H1 (cell line): ENCODE measurements around the gene RPL18A. TPM values are rescaled to one million over a fixed set of nuclear protein-coding genes. Genes with fewer than 3 reads are reported as not detected.
A peak's percentile ranks its signal among the peaks of the same experiment; 100 is the strongest.

Experiments used
- CTCF ChIA-PET: fragments of 300-600 bp; sonication (Branson Sonifier 250); formaldehyde crosslinking; loops from one replicate; lab custom pipeline; 2021; ENCODE audit not compliant: partially characterized antibody; lab: Charles Lee
- POLR2A ChIA-PET: fragments of 300-600 bp; sonication (Branson Sonifier 250); formaldehyde crosslinking; loops from one replicate; lab custom pipeline; 2021; ENCODE audit warnings: inconsistent platforms; ENCODE audit not compliant: partially characterized antibody; lab: Charles Lee
- DNase-seq, 2 experiments: peaks; one replicate each; pipeline versions ENCODE4 v3.0.0 to v3.0.0-alpha.2; 2010 to 2022; ENCODE audit warnings: low spot score in 2 of 2, low read depth in 1 of 2, mixed read lengths in 1 of 2
- FAIRE-seq: peaks from 2 replicates; lab custom pipeline; 2011; peaks lifted over from hg19 to GRCh38; lab: Jason Lieb, UNC
- H2AFZ ChIP-seq: 2 replicates; pipeline ENCODE4 v1.8.1; 2012; ENCODE audit warnings: low read length, inconsistent platforms
- H2AK5ac ChIP-seq: 2 replicates; pipeline ENCODE4 v1.6.1; 2013; ENCODE audit warnings: low read depth, low read length
- H2BK120ac ChIP-seq: replicated peaks from 2 replicates; pipeline ENCODE3; 2013; ENCODE audit warnings: low read depth, low read length, inconsistent platforms
- H2BK12ac ChIP-seq: 2 replicates; pipeline ENCODE4 v1.6.1; 2013; ENCODE audit warnings: low read depth, low read length
- H2BK15ac ChIP-seq: 2 replicates; pipeline ENCODE4 v1.6.1; 2013; ENCODE audit warnings: low read length
- H2BK20ac ChIP-seq: 2 replicates; pipeline ENCODE4 v1.6.1; 2013; ENCODE audit warnings: low read length
- H2BK5ac ChIP-seq: 2 replicates; pipeline ENCODE4 v1.6.1; 2013; ENCODE audit warnings: low read depth, low read length
- H3K14ac ChIP-seq: 2 replicates; pipeline ENCODE4 v1.6.1; 2013; ENCODE audit warnings: inconsistent platforms; ENCODE audit not compliant: insufficient read length
- H3K18ac ChIP-seq: 2 replicates; pipeline ENCODE4 v1.6.1; 2013; ENCODE audit warnings: low read length; ENCODE audit errors: extremely low read depth
- H3K23ac ChIP-seq: 2 replicates; pipeline ENCODE4 v1.6.1; 2013; ENCODE audit warnings: inconsistent platforms; ENCODE audit not compliant: insufficient read length
- H3K23me2 ChIP-seq: 2 replicates; pipeline ENCODE4 v1.6.1; 2013; ENCODE audit warnings: low read depth, low read length
- H3K27ac ChIP-seq: 2 replicates; pipeline ENCODE4 v1.6.1; 2011; ENCODE audit warnings: low read depth, low read length, inconsistent platforms
- H3K27me3 ChIP-seq, 4 experiments: replicated peaks in 1 of 4; 1 replicate in 1 of 4; 2 replicates in 3 of 4; pipeline versions ENCODE4 v1.6.1 to v1.8.1; 2011 to 2013; ENCODE audit warnings: low read length in 3 of 4, mild to moderate bottlenecking in 3 of 4, inconsistent platforms in 2 of 4, mixed read lengths in 2 of 4, moderate library complexity in 1 of 4; ENCODE audit not compliant: control insufficient read depth in 3 of 4, insufficient read depth in 3 of 4; ENCODE audit errors: extremely low read depth in 1 of 4
- H3K36me3 ChIP-seq, 4 experiments: 2 replicates each; pipeline versions ENCODE4 v1.6.1 to v1.8.1; 2011 to 2013; ENCODE audit warnings: mild to moderate bottlenecking in 4 of 4, low read length in 3 of 4, moderate library complexity in 2 of 4, control low read depth in 1 of 4, inconsistent platforms in 1 of 4; ENCODE audit not compliant: insufficient read depth in 4 of 4, control insufficient read depth in 2 of 4
- H3K4ac ChIP-seq: replicated peaks from 2 replicates; pipeline ENCODE3; 2013; ENCODE audit warnings: low read length, low read depth, mixed read lengths, inconsistent platforms; ENCODE audit not compliant: insufficient read length
- H3K4me1 ChIP-seq, 4 experiments: replicated peaks in 1 of 4; 1 replicate in 1 of 4; 2 replicates in 3 of 4; pipeline versions ENCODE4 v1.6.1 to v1.8.1; 2011 to 2013; ENCODE audit warnings: low read length in 3 of 4, inconsistent platforms in 2 of 4, mixed read lengths in 1 of 4; ENCODE audit not compliant: insufficient read depth in 4 of 4, control insufficient read depth in 3 of 4
- H3K4me2 ChIP-seq, 2 experiments: 2 replicates each; pipeline versions ENCODE4 v1.6.1 to v1.8.1; 2011 to 2013; ENCODE audit warnings: low read depth in 2 of 2, low read length in 2 of 2, control low read depth in 1 of 2, inconsistent platforms in 1 of 2, mild to moderate bottlenecking in 1 of 2; ENCODE audit not compliant: insufficient read depth in 1 of 2
- H3K4me3 ChIP-seq, 4 experiments: fragments of 200-600, 300-600 bp in 1 of 4; sonication (generic), shearing (Covaris generic), sonication (Bioruptor Twin) in 1 of 4; 2 replicates each; pipeline versions ENCODE4 v1.5.1 to v1.8.1; 2011 to 2016; ENCODE audit warnings: low read length in 4 of 4, low read depth in 3 of 4, control low read depth in 2 of 4, inconsistent platforms in 2 of 4, mild to moderate bottlenecking in 2 of 4, mixed read lengths in 1 of 4, moderate library complexity in 1 of 4; ENCODE audit not compliant: insufficient read depth in 2 of 4; ENCODE audit errors: extremely low read depth in 1 of 4
- H3K56ac ChIP-seq: replicated peaks from 2 replicates; pipeline ENCODE3; 2013; ENCODE audit warnings: low read depth, mild to moderate bottlenecking, mixed read lengths, low read length, inconsistent platforms; ENCODE audit not compliant: insufficient read length
- H3K79me1 ChIP-seq: 2 replicates; pipeline ENCODE4 v1.6.1; 2013; ENCODE audit warnings: low read depth, low read length, control low read depth
- H3K79me2 ChIP-seq, 2 experiments: 2 replicates each; pipeline versions ENCODE4 v1.6.1 to v1.8.1; 2012 to 2013; ENCODE audit warnings: low read length in 2 of 2, mild to moderate bottlenecking in 2 of 2, inconsistent platforms in 1 of 2; ENCODE audit not compliant: insufficient read depth in 2 of 2, control insufficient read depth in 1 of 2
- H3K9ac ChIP-seq, 4 experiments: replicated peaks in 1 of 4; 1 replicate in 1 of 4; 2 replicates in 3 of 4; pipeline versions ENCODE4 v1.6.1 to v1.8.1; 2011 to 2013; ENCODE audit warnings: low read depth in 3 of 4, low read length in 3 of 4, control low read depth in 2 of 4, mild to moderate bottlenecking in 2 of 4, moderate library complexity in 2 of 4, inconsistent platforms in 1 of 4; ENCODE audit errors: extremely low read depth in 1 of 4
- H3K9me3 ChIP-seq, 2 experiments: 2 replicates each; pipeline versions ENCODE4 v1.6.1 to v1.8.1; 2012 to 2013; ENCODE audit warnings: mild to moderate bottlenecking in 2 of 2, moderate library complexity in 2 of 2, control low read depth in 1 of 2, inconsistent platforms in 1 of 2, low read depth in 1 of 2, low read length in 1 of 2, mixed read lengths in 1 of 2; ENCODE audit not compliant: insufficient read depth in 2 of 2
- H4K20me1 ChIP-seq, 2 experiments: replicated peaks in 1 of 2; 2 replicates each; pipeline versions ENCODE3 to v1.8.1; 2011 to 2013; ENCODE audit warnings: inconsistent platforms in 2 of 2, low read length in 2 of 2, mild to moderate bottlenecking in 1 of 2; ENCODE audit not compliant: insufficient read depth in 2 of 2, control insufficient read depth in 1 of 2
- H4K5ac ChIP-seq: 2 replicates; pipeline ENCODE4 v1.6.1; 2013; ENCODE audit warnings: low read length, low read depth, mixed read lengths, inconsistent platforms; ENCODE audit not compliant: insufficient read length
- H4K8ac ChIP-seq: 2 replicates; pipeline ENCODE4 v1.8.0; 2013; ENCODE audit warnings: mild to moderate bottlenecking, moderate library complexity, low read length, inconsistent platforms; ENCODE audit not compliant: insufficient read depth; ENCODE audit errors: extremely low read depth
- H4K91ac ChIP-seq: replicated peaks from 2 replicates; pipeline ENCODE3; 2013; ENCODE audit warnings: low read length, mixed read lengths, inconsistent platforms; ENCODE audit not compliant: insufficient read length
- KDM4A ChIP-seq: IDR thresholded peaks from one replicate; pipeline ENCODE4 v1.7.1; 2012; ENCODE audit warnings: low read depth, mild to moderate bottlenecking, moderate library complexity, low read length, inconsistent platforms; ENCODE audit not compliant: severe bottlenecking
- PHF8 ChIP-seq: fragments of 200-600 bp; sonication (generic); conservative IDR thresholded peaks from 2 replicates; pipeline ENCODE4 v1.7.1; 2012; ENCODE audit warnings: low read depth, mild to moderate bottlenecking, inconsistent platforms, low read length, moderate library complexity
- SIN3A ChIP-seq, 2 experiments: IDR thresholded peaks in 1 of 2; conservative IDR thresholded peaks in 1 of 2; 2 replicates each; pipeline ENCODE4 v1.6.1; 2011 to 2012; ENCODE audit warnings: low read length in 2 of 2, improper control_type of control experiment in 1 of 2, low read depth in 1 of 2, mild to moderate bottlenecking in 1 of 2
- WGBS, 2 experiments: shearing (Covaris generic) in 1 of 2; methylation state at CpG; one replicate each; pipeline versions ENCODE4 v1.1.6 to v1.1.7; 2013 to 2015; ENCODE audit warnings: low lambda C conversion rate in 2 of 2, mixed read lengths in 2 of 2, inconsistent platforms in 1 of 2, low coverage in 1 of 2, missing lambda C conversion rate in 1 of 2; ENCODE audit not compliant: insufficient replicate concordance in 2 of 2, insufficient coverage in 1 of 2, insufficient read length in 1 of 2; ENCODE audit errors: extremely low coverage in 1 of 2, missing lambda C conversion rate in 1 of 2; 5-methylcytosine and 5-hydroxymethylcytosine counted together
- polyA plus RNA-seq, 7 experiments: library from polyadenylated mRNA; depleted of rRNA in 3 of 7; stranded (reverse) in 5 of 7; unstranded in 2 of 7; fragments of >200 nt in 5 of 7; fragments of 200-250 nt in 2 of 7; gene quantifications; 1 replicate in 5 of 7; 2 replicates in 1 of 7; 4 replicates in 1 of 7; pipeline versions ENCODE4 v1.2.1 to v1.2.3, GENCODE V29; 2011 to 2013; ENCODE audit warnings: missing spikeins in 2 of 7, mixed read lengths in 2 of 7
- total RNA-seq: library from RNA; stranded (reverse); fragmentation: NEBNext Ultra II Directional; extraction: Animal tissue kit (Norgen Biotek cat#: 25700); gene quantifications from 2 replicates; pipeline ENCODE4 v1.2.1, GENCODE V29; 2021
- TF ChIP-seq, protein P1 (sequence below), 3 experiments: IDR thresholded peaks; 1 replicate in 2 of 3; 2 replicates in 1 of 3; pipeline versions ENCODE4 v1.5.1 to v1.6.1; 2011; ENCODE audit warnings: low read length in 3 of 3, mild to moderate bottlenecking in 3 of 3, inconsistent platforms in 2 of 3, low read depth in 1 of 3, moderate library complexity in 1 of 3; ENCODE audit not compliant: insufficient read depth in 1 of 3; ENCODE audit errors: control extremely low read depth in 1 of 3
- TF ChIP-seq, protein P2 (sequence below): IDR thresholded peaks from 2 replicates; pipeline ENCODE4 v1.6.1; 2012; ENCODE audit warnings: inconsistent platforms

The RPL18A gene
- total and polyA plus RNA-seq, 2 of the 8 experiments (the other 6 are each of a cell fraction or from before 2014, with no cell fraction given): 2,749 to 3,938 TPM

DNA sequence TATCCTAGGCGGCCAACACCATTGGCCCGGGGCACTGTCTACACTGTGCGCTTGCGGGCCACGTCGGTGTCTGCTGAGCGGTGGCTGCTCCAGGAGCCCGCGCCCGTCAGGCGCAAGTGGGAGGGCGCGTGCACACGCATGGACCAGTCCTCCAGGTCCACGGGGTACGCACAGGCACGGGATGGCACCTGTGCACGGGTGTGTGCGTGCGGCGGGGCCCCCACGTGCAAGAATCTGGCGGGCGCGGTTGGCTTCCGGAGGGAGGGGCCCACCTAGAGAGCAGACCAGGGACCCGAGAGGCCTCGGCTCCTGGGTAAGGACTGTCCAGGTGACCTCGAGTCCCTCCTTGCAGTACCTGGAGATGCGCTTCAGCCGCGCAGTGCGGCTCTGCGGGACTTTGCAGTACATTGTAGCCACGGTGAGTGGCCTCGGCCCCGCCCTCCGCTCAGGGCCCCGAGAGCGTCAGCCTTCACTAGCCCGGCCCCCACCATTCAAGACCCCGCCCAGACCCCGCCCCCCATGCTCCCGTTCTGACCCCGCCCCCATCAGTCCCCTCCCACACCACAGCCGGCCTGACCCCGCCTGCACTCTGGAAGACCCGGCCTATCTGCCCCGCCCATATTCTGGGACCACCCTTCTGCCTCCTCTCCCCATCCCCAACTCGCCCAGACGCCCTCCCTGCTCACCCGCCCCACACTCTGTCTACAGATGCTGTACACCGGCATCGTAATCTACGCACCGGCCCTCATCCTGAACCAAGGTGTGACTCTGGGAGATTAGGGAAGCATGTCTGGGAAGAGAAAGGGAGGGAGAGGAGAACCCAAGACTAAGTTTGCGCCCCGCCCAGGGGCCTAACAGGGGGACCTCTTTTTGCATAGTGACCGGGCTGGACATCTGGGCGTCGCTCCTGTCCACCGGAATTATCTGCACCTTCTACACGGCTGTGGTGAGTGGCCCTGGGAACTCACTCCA, 14.4 kb downstream of the RPL18A start:
- Histone ChIP-seq H3K18ac (peak overlapping the region; percentile 97), H2BK120ac (no peak overlapping the region), H4K8ac (peak overlapping the region; percentile 57; the same call in 1 of the 2 replicates), H4K5ac (peak overlapping the region; percentile 55), H3K79me1 (no peaks in the 10 kb centered on the region), H3K56ac (no peak overlapping the region), H3K4me1 (peaks cover 0 to 6% (median under 1%) of the 10 kb centered on the region in 4 experiments; a peak in 3 of 7 replicates), H2BK20ac (no peak overlapping the region), H4K20me1 (peaks cover 0 to 1% of the 10 kb centered on the region in 2 experiments), H3K23ac (no peak overlapping the region), H3K27me3 (peaks cover 0 to 9% (median 5%) of the 10 kb centered on the region in 4 experiments; a peak in 5 of 7 replicates), H3K27ac (no peak overlapping the region), H3K14ac (no peak overlapping the region), H3K9me3 (no peaks in the 10 kb centered on the region; a peak in 1 of 4 replicates), H2AFZ (peak overlapping the region; percentile 99), H3K9ac (peak overlapping the region in 1 of 4 experiments; percentile 28; a peak in 2 of 7 replicates), H2BK15ac (no peak overlapping the region), H3K4me2 (peak overlapping the region; percentile 89 to 93), H2BK12ac (peak overlapping the region; percentile 60; the same call in 1 of the 2 replicates), H3K4ac (peak overlapping the region; percentile 78), H3K23me2 (peaks cover 10% of the 10 kb centered on the region; the same call in 1 of the 2 replicates), H2AK5ac (no peak overlapping the region), H3K4me3 (peak overlapping the region; percentile 64 to 78 (median 72)), H3K36me3 (no peaks in the 10 kb centered on the region), H4K91ac (peak overlapping the region; percentile 91), H2BK5ac (peak overlapping the region; percentile 32; the same call in 1 of the 2 replicates), H3K79me2 (no peaks in the 10 kb centered on the region)
- no peak for FAIRE-seq
- ChIA-PET POLR2A (interaction anchor here (1.1 to 20.2 kb wide), 4 partner anchors 10 to 59 kb away, joined by 3 to 392 read pairs (median 13); partner anchors contain the start of genes CCDC124 and RPL18A), CTCF (interaction anchor here (0.6 to 5.4 kb wide), 4 partner anchors 57 to 231 kb away, joined by 3 to 105 read pairs (median 4); partner anchors contain the start of gene CCDC124)
- 16% methylated on average over 45 of the region's 63 CpGs; no CpG with 5 or more reads in 1 of the 2 experiments for WGBS, 2 experiments
- DNase-seq: peak in 1 of 2 experiments; percentile 91
- no peak for TF ChIP-seq PHF8
- TF ChIP-seq SIN3A (conservative IDR thresholded peaks at IDR 0.05 in 1 of 2, IDR thresholded peaks at IDR 0.05 in 1 of 2; ENCODE audit: low read depth in 1 of 2, low read length in 2 of 2): 0 out of 4 replicates have a peak, but pooled peaks of 1 of the 2 experiments have one; percentile 26
- TF ChIP-seq, protein P1, sequence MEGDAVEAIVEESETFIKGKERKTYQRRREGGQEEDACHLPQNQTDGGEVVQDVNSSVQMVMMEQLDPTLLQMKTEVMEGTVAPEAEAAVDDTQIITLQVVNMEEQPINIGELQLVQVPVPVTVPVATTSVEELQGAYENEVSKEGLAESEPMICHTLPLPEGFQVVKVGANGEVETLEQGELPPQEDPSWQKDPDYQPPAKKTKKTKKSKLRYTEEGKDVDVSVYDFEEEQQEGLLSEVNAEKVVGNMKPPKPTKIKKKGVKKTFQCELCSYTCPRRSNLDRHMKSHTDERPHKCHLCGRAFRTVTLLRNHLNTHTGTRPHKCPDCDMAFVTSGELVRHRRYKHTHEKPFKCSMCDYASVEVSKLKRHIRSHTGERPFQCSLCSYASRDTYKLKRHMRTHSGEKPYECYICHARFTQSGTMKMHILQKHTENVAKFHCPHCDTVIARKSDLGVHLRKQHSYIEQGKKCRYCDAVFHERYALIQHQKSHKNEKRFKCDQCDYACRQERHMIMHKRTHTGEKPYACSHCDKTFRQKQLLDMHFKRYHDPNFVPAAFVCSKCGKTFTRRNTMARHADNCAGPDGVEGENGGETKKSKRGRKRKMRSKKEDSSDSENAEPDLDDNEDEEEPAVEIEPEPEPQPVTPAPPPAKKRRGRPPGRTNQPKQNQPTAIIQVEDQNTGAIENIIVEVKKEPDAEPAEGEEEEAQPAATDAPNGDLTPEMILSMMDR (IDR thresholded peaks at IDR 0.05; ENCODE audit: control extremely low read depth in 1 of 3, insufficient read depth in 1 of 3, low read depth in 1 of 3, low read length in 3 of 3): 0 out of 4 replicates have a peak, but pooled peaks of 1 of the 3 experiments have one; percentile 1
- TF ChIP-seq, protein P2, sequence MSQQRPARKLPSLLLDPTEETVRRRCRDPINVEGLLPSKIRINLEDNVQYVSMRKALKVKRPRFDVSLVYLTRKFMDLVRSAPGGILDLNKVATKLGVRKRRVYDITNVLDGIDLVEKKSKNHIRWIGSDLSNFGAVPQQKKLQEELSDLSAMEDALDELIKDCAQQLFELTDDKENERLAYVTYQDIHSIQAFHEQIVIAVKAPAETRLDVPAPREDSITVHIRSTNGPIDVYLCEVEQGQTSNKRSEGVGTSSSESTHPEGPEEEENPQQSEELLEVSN: peak; percentile 43; the same call in 1 of the 2 replicates
- TF ChIP-seq KDM4A: peak; percentile 90
